Naive B cell (primary cell): ENCODE data around the gene TMEM94. TPM values are rescaled to one million over a fixed set of nuclear protein-coding genes. Genes with fewer than 3 reads are reported as not detected.

ENCODE experiments used
- ATAC-seq, 2 donors: fragments of 150-1000 bp; cut with Tn5 transposase; 2 replicates each; pipeline ENCODE4 v1.10.0; 2021; ENCODE audit warnings: low read depth in 2 of 2, mild to moderate bottlenecking in 2 of 2, moderate library complexity in 2 of 2
- DNase-seq: peaks from one replicate; pipeline ENCODE4 v3.0.0; 2022
- H3K27ac Mint-ChIP-seq, 6 donors: one replicate each; pipeline ENCODE4 v1.8.0; 2020 to 2022; ENCODE audit warnings: mild to moderate bottlenecking in 6 of 6, mixed read lengths in 6 of 6, moderate library complexity in 5 of 6, inconsistent platforms in 2 of 6
- H3K27me3 Mint-ChIP-seq, 3 donors: one replicate each; pipeline ENCODE4 v1.8.0; 2021 to 2022; ENCODE audit warnings: mixed read lengths in 3 of 3, mild to moderate bottlenecking in 1 of 3
- H3K36me3 Mint-ChIP-seq, 2 donors: one replicate each; pipeline ENCODE4 v1.8.0; 2020 to 2022; ENCODE audit warnings: mixed read lengths in 2 of 2, inconsistent platforms in 1 of 2, mild to moderate bottlenecking in 1 of 2
- H3K4me1 Mint-ChIP-seq, 3 donors: one replicate each; pipeline ENCODE4 v1.8.0; 2020 to 2022; ENCODE audit warnings: mixed read lengths in 3 of 3, inconsistent platforms in 1 of 3, mild to moderate bottlenecking in 1 of 3, moderate library complexity in 1 of 3
- H3K4me3 Mint-ChIP-seq, 8 donors: one replicate each; pipeline ENCODE4 v1.8.0; 2020 to 2022; ENCODE audit warnings: mild to moderate bottlenecking in 8 of 8, mixed read lengths in 8 of 8, moderate library complexity in 8 of 8, inconsistent platforms in 2 of 8
- H3K9me3 Mint-ChIP-seq, 7 donors: one replicate each; pipeline ENCODE4 v1.8.0; 2020 to 2022; ENCODE audit warnings: mixed read lengths in 7 of 7, mild to moderate bottlenecking in 5 of 7, inconsistent platforms in 2 of 7, moderate library complexity in 1 of 7
- polyA plus RNA-seq, 6 donors: library from polyadenylated mRNA; unstranded; fragments of 300-500 nt; fragmentation: Illumina TruSeq; gene quantifications; one replicate each; pipeline ENCODE4 v1.2.3, GENCODE V29; 2021; ENCODE audit warnings: low read depth in 6 of 6

The TMEM94 gene
- polyA plus RNA-seq, 6 donors from 2014 or later: 6.3 to 25.9 (median 9.0) TPM

GRCh38 chr17:75457047-75457654 lies 716 bp downstream of the TMEM94 start:
- DNase-seq (peak; percentile 4), ATAC-seq (peak; percentile 7 to 8)
- Mint-ChIP-seq H3K27me3 (no peaks in the 10 kb centered on the region), H3K4me1 (peaks cover 31 to 42% (median 40%) of the 10 kb centered on the region in 3 donors), H3K9me3 (no peaks in the 10 kb centered on the region), H3K4me3 (peak overlapping the region; percentile 92 to 97 (median 95)), H3K27ac (peak overlapping the region; percentile 24 to 98 (median 93)), H3K36me3 (no peaks in the 10 kb centered on the region)

DNA sequence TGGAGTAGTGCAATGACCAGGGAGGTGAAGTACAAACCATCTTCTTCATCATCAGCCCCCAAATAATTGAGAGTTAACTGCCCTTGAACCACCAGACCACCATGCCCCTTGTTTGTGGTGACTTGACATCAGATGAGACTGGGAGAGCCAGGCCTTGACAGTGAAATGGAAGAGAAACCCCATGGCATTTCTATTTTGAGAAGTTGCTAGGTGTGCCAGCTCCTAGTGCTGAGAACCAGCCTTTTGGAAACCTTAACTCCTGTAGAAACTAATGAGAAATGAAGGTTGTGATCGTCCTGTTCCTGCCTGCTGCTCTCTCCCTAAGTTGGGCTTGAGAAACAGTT lies 2.8 kb downstream of the TMEM94 start:
- peak overlapping the region in 2 of 8 donors; percentile 30 to 55 for H3K4me3 Mint-ChIP-seq
- peaks cover 36 to 47% (median 38%) of the 10 kb centered on the region in 3 donors for H3K4me1 Mint-ChIP-seq
- H3K36me3 Mint-ChIP-seq: no peaks in the 10 kb centered on the region
- no peaks in the 10 kb centered on the region for H3K27me3 Mint-ChIP-seq
- ATAC-seq (no peak), DNase-seq (no peak)
- H3K27ac Mint-ChIP-seq: no peak overlapping the region
- H3K9me3 Mint-ChIP-seq: no peaks in the 10 kb centered on the region

DNA sequence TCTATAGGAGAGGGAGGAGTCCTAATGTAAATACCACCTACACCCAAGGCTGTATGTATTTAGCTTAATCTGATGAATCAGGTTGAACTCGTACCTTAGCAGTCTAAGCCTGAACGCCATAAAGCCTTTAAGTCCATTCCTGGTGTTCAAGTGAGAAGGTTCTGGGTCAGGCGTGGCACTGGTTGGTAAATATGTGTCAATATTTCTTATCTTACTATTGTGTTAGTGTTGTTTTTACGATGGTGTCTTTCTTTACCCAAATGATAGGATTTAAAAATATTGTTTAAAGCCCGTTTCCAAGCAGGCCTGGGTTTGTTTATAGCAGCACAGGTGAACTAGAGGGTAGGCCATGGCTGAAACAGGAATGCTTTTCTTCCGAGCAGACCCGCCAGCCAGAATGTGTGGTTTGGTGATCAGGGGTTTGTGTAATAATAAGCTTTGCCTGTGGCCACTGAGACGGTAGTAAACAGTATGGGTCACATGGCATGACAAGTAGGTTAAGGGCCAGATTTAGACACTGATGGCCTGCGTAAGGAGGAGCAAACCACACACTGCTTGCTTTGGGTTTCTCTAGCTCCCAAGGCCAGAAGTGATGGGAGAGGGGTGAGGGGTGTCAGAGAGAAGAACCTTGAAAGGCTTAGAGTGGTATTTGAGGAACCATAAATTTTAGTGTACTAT lies 3.3 kb downstream of the TMEM94 start:
- ATAC-seq (no peak), DNase-seq (no peak)
- Mint-ChIP-seq H3K4me3 (peak overlapping the region in 2 of 8 donors; percentile 55 to 56), H3K4me1 (peaks cover 35 to 49% (median 40%) of the 10 kb centered on the region in 3 donors), H3K27ac (peak overlapping the region in 3 of 6 donors; percentile 5 to 95 (median 21)), H3K27me3 (no peaks in the 10 kb centered on the region), H3K36me3 (no peaks in the 10 kb centered on the region), H3K9me3 (no peaks in the 10 kb centered on the region)

DNA sequence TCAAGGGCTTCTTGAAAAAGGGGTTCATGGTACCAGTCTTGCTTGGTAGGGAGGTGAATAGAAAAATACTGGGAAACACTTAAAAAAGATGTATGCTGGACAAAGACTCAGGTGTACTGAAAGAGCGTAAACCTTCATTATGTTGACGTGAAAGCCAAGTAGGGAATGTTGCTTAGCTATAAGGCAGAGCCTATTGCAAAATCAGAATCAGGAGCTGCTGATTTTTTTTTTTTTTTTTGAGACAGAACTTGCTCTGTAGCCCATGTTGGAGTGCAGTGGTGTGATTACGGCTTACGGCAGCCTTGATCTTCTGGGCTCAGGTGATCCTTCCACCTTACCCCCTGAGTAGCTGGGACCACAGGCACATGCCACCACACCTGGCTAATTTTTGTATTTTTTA lies 3.9 kb downstream of the TMEM94 start:
- Mint-ChIP-seq H3K4me3 (peak overlapping the region in 1 of 8 donors; percentile 55), H3K9me3 (no peaks in the 10 kb centered on the region), H3K36me3 (no peaks in the 10 kb centered on the region), H3K27me3 (no peaks in the 10 kb centered on the region), H3K4me1 (peaks cover 38 to 53% (median 45%) of the 10 kb centered on the region in 3 donors), H3K27ac (peak overlapping the region in 1 of 6 donors; percentile 95)
- ATAC-seq (no peak), DNase-seq (no peak)

GRCh38 chr17:75463603-75464002 lies 7.2 kb downstream of the TMEM94 start:
- Mint-ChIP-seq H3K27ac (peak overlapping the region in 2 of 6 donors; percentile 39 to 54), H3K4me3 (no peak overlapping the region), H3K36me3 (peaks cover 0 to 4% of the 10 kb centered on the region in 2 donors), H3K9me3 (no peaks in the 10 kb centered on the region), H3K27me3 (no peaks in the 10 kb centered on the region), H3K4me1 (peaks cover 19 to 40% (median 39%) of the 10 kb centered on the region in 3 donors)
- ATAC-seq (no peak), DNase-seq (no peak)

- no peak for DNase-seq
- ATAC-seq: no peak
- no peak overlapping the region for H3K27ac Mint-ChIP-seq
- peaks cover 0 to 4% of the 10 kb centered on the region in 2 donors for H3K36me3 Mint-ChIP-seq
- H3K9me3 Mint-ChIP-seq: no peaks in the 10 kb centered on the region
- H3K4me1 Mint-ChIP-seq: peaks cover 11 to 35% (median 32%) of the 10 kb centered on the region in 3 donors
- H3K4me3 Mint-ChIP-seq: peak overlapping the region in 1 of 8 donors; percentile 52
- no peaks in the 10 kb centered on the region for H3K27me3 Mint-ChIP-seq
Measured at GRCh38 chr17:75465039-75465438, 8.6 kb downstream of the TMEM94 start.

DNA sequence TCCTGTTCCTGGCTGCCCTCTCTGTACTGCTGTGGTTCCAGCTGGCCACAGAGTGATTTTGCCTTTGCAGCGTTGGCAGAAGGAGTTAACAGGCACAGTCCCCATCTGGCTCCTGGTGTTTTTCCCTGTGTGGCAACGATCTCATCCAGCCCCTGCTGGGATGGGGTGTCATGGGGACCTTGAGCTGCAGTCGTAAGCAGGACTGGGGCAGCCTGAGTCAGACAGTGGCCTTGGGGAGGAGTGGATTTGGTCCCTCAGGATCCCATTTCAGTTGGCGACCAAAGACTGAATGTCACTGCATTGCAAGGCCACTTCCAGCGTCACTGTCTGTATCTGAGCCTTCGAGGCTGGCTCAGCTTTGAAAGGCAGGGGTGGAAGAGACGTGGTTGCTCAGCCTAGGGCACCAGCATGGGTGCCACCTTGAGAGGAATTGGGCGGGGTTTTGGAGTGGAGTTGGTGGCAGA lies 11.9 kb downstream of the TMEM94 start:
- no peak for DNase-seq
- Mint-ChIP-seq H3K36me3 (peaks cover 4 to 10% of the 10 kb centered on the region in 2 donors), H3K9me3 (no peaks in the 10 kb centered on the region), H3K4me3 (no peak overlapping the region), H3K4me1 (peaks cover 7 to 32% (median 29%) of the 10 kb centered on the region in 3 donors), H3K27ac (no peak overlapping the region), H3K27me3 (no peaks in the 10 kb centered on the region)
- ATAC-seq: no peak

DNA sequence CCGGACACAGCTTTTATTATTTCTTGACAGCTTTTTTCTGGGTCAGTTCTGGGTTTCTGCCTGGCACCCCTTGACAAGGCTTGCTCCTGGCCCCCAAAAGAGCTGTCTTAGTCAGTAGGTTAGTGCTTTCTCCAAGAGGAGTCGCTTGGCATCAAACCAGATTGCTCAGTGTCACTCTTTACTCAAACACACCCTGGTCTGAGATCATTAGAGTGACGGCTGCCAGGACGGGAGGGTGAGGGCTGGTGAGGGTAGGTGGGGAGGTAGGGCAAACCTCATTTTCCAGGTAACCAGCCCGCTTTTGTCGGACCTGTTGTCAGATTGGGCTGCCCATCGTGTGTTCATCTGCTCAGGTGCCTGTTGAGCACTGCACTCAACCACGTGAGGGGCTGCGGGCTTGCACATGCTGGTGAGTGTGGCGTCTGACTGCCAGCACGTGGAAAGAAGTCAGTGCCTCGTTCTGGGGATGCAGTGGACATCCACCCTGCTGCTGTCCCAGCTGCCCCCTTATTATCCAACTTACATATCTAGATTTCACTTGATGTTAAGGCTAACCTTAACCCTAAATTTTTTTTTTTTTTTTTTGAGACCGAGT lies 12.4 kb downstream of the TMEM94 start:
- Mint-ChIP-seq H3K27me3 (no peaks in the 10 kb centered on the region), H3K27ac (no peak overlapping the region)
- ATAC-seq: no peak

GRCh38 chr17:75471207-75471606 lies 14.8 kb downstream of the TMEM94 start:
- DNase-seq (no peak), ATAC-seq (no peak)
- Mint-ChIP-seq H3K36me3 (peaks cover 4 to 12% of the 10 kb centered on the region in 2 donors), H3K9me3 (no peaks in the 10 kb centered on the region), H3K4me1 (peaks cover 0 to 13% (median 13%) of the 10 kb centered on the region in 3 donors), H3K4me3 (no peak overlapping the region), H3K27me3 (no peaks in the 10 kb centered on the region), H3K27ac (no peak overlapping the region)

More for the DNA sequence above, 12.4 kb downstream of the TMEM94 start:
- Mint-ChIP-seq H3K9me3 (no peaks in the 10 kb centered on the region), H3K4me1 (peaks cover 6 to 26% (median 24%) of the 10 kb centered on the region in 3 donors), H3K4me3 (no peak overlapping the region), H3K36me3 (peaks cover 4 to 10% of the 10 kb centered on the region in 2 donors)
- DNase-seq: no peak

DNA sequence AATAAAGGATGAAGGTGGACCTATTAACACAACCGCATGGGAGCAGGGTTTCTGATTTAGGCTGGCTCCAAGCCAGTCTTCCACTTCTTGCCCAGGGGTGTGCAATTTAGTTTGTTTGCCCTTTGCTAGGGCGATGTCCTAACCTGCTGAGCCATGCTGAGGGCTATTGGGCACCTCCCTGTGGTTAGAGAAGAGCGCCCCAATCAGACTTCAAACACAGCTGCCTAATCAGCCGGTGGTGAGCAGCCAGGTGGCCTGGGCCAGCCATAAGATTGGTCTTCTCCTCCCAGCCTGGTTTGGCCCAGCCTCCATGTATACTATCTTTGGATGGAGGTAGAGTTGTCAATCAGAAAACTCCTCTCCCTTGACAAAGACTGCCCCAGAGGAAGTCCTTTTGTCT lies 15.7 kb downstream of the TMEM94 start:
- no peaks in the 10 kb centered on the region for H3K27me3 Mint-ChIP-seq
- H3K9me3 Mint-ChIP-seq: no peaks in the 10 kb centered on the region
- no peak for ATAC-seq
- H3K27ac Mint-ChIP-seq: peak overlapping the region in 1 of 6 donors; percentile 70
- peaks cover 4 to 18% of the 10 kb centered on the region in 2 donors for H3K36me3 Mint-ChIP-seq
- DNase-seq: no peak
- peaks cover 3 to 16% (median 13%) of the 10 kb centered on the region in 3 donors for H3K4me1 Mint-ChIP-seq
- H3K4me3 Mint-ChIP-seq: peak overlapping the region in 1 of 8 donors; percentile 44

DNA sequence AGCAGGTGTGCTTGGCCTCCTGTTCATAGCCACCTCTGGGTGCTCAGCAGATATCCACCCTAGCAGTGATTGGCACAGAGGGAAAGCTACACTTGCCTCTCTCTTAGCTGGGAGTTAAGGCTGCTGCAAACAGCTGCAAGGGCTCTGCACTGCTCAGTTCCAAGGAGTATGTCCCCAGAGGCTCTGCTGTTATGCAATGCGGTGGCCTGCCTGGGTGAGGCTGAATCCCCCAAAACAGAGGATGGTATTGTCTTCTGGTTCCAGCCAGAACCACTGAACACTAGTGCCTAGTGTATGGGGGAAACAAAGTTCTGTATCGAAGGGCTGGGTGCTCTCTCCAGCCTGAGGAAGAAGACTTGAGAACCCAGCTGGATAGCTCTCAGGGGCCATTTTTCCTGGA lies 16.8 kb downstream of the TMEM94 start:
- Mint-ChIP-seq H3K36me3 (peaks cover 0 to 18% of the 10 kb centered on the region in 2 donors), H3K9me3 (no peaks in the 10 kb centered on the region), H3K4me1 (peaks cover 3 to 10% (median 10%) of the 10 kb centered on the region in 3 donors)

GRCh38 chr17:75474736-75475135 lies 18.3 kb downstream of the TMEM94 start:
- ATAC-seq (no peak), DNase-seq (no peak)
- Mint-ChIP-seq H3K9me3 (no peaks in the 10 kb centered on the region), H3K27me3 (no peaks in the 10 kb centered on the region), H3K4me1 (peaks cover 3 to 10% (median 10%) of the 10 kb centered on the region in 3 donors), H3K27ac (peak overlapping the region in 1 of 6 donors; percentile 15), H3K36me3 (peaks cover 0 to 18% of the 10 kb centered on the region in 2 donors), H3K4me3 (no peak overlapping the region)

More for the DNA sequence above, 16.8 kb downstream of the TMEM94 start:
- no peaks in the 10 kb centered on the region for H3K27me3 Mint-ChIP-seq
- ATAC-seq (no peak), DNase-seq (no peak)
- no peak overlapping the region for H3K4me3 Mint-ChIP-seq
- no peak overlapping the region for H3K27ac Mint-ChIP-seq

GRCh38 chr17:75475144-75475835 lies 18.9 kb downstream of the TMEM94 start:
- no peaks in the 10 kb centered on the region for H3K27me3 Mint-ChIP-seq
- DNase-seq (no peak), ATAC-seq (no peak)
- peaks cover 0 to 18% of the 10 kb centered on the region in 2 donors for H3K36me3 Mint-ChIP-seq
- H3K9me3 Mint-ChIP-seq: no peaks in the 10 kb centered on the region
- H3K27ac Mint-ChIP-seq: peak overlapping the region in 2 of 6 donors; percentile 15 to 43
- H3K4me1 Mint-ChIP-seq: peaks cover 3 to 10% (median 10%) of the 10 kb centered on the region in 3 donors
- H3K4me3 Mint-ChIP-seq: no peak overlapping the region
